GM12865 (cell line): ENCODE data around the gene MPST.

ENCODE experiments used
- DNase-seq: peaks from one replicate; pipeline ENCODE4 v3.0.0; 2010; ENCODE audit warnings: low read depth
- H3K4me3 ChIP-seq: 2 replicates; pipeline ENCODE4 v1.5.1; 2011; ENCODE audit warnings: mild to moderate bottlenecking, low read depth, low read length, control low read depth
- TF ChIP-seq, protein P1 (sequence below): IDR thresholded peaks from 2 replicates; pipeline ENCODE4 v1.5.1; 2011; ENCODE audit warnings: low read length, control low read depth, low read depth, inconsistent platforms; ENCODE audit not compliant: insufficient read depth; ENCODE audit errors: missing control alignments

Gene MPST

DNA sequence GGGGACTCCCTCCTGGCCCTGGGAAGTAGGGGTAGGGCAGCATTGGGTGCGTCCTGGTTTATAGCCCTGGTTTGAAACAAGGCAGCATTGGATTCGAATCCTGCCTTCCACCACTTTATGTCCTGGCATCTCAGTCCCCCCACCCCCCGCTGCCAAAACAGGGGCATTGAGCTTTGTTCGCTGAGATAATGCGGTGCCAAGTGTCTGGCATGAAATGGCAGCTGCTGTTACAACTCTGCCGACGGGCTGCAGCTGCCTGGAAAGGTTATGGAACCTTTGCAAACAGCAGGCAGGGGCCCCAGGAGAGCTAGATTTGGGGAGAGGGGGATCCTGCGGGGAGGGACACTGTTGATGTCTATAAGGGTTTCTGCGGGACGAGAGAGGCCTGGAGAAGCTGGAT is 2.2 kb upstream of the MPST start:
- TF ChIP-seq, protein P1, sequence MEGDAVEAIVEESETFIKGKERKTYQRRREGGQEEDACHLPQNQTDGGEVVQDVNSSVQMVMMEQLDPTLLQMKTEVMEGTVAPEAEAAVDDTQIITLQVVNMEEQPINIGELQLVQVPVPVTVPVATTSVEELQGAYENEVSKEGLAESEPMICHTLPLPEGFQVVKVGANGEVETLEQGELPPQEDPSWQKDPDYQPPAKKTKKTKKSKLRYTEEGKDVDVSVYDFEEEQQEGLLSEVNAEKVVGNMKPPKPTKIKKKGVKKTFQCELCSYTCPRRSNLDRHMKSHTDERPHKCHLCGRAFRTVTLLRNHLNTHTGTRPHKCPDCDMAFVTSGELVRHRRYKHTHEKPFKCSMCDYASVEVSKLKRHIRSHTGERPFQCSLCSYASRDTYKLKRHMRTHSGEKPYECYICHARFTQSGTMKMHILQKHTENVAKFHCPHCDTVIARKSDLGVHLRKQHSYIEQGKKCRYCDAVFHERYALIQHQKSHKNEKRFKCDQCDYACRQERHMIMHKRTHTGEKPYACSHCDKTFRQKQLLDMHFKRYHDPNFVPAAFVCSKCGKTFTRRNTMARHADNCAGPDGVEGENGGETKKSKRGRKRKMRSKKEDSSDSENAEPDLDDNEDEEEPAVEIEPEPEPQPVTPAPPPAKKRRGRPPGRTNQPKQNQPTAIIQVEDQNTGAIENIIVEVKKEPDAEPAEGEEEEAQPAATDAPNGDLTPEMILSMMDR: no peak
- no peak overlapping the region for H3K4me3 ChIP-seq
- DNase-seq: no peak

DNA sequence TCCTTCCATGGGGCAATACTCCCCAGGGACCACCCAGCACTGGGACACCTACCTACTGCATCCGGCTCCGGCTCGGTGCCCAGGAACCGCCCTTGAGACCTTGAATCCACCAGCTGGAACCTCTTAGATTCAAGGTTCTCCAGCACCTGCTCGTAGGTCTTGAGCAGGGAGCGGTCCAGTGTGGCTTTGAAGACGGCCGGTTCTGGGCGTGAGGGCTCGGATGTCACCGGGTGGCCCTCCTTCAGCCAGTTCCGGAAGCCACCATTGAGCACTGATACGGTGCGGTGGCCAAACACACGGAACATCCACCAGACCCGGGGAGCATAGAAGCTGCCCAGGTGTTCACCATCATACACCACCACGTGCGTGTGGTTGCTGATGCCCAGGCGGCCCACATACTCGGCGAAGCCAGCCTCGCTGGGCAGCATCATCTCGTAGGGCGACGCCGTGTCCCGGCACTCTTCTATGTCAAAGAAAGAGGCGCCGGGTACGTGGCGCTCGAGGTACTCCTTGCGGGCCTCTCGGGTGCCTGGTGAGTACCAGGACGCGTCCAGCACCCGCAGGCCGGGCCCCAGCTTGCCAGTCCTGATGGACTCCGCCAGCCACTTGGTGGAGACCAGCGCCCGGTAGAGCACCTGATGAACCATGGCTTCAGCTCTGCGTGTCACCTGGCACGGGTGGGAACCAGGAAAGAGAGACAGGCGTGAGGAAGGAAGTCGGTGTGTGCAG is 1.3 kb upstream of the MPST start:
- H3K4me3 ChIP-seq: 0 out of 2 replicates have a peak overlapping the region, but pooled peaks have one; percentile 51
- no peak for DNase-seq
- TF ChIP-seq, protein P1: no peak

DNA sequence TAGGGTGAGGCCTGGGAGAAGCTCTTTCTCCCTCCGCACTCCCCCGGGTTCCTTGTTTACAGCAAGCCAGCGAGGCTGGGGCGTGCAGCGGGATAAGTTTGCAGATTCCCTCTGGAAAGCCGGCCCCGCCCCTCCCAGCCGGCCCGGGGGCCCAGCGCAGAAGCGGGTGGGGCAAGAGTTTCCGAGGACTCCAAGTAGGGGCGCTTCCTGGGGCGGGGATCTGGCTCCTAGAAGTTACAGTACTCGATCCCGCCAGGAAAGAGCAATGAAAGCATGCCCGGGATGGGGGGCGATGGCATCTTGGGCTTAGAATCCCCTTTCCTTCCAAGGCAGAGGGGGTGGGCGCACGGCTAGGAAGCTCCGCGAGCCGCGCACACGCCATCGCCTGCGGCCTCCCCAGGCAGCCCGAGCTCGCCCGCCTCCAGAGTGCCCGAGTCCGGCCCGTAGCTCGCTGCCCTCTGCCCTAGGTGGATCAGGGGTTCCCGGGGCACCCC is 680 bp upstream of the MPST start:
- H3K4me3 ChIP-seq: peak overlapping the region; percentile 51
- TF ChIP-seq, protein P1: no peak
- no peak for DNase-seq

GRCh38 chr22:37020192-37020479 is 594 bp downstream of the MPST start:
- TF ChIP-seq, protein P1: no peak
- DNase-seq: peak; percentile 24

DNA sequence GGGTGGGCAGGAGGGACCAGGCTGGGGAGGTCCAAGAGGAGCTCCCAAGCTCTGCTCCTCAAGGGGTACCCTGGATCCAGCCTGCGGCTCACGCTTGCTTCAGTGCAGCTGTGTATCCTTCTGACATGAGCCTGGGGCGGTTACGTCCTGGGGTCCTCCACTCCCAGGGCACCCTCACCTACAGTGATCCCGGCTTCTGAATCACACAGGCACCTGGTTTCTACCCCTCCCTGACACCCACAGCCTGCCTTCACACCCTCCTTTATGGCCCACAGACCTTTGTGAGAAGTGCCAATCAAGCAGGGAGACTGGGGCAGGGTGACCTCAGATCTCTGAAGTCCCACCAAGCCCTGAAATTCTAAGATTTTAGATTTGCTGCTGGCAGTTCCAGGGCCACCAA is 1.5 kb downstream of the MPST start:
- no peak overlapping the region for H3K4me3 ChIP-seq
- TF ChIP-seq, protein P1: no peak

More at GRCh38 chr22:37020192-37020479, 594 bp downstream of the MPST start:
- H3K4me3 ChIP-seq: peak overlapping the region; percentile 63

DNA sequence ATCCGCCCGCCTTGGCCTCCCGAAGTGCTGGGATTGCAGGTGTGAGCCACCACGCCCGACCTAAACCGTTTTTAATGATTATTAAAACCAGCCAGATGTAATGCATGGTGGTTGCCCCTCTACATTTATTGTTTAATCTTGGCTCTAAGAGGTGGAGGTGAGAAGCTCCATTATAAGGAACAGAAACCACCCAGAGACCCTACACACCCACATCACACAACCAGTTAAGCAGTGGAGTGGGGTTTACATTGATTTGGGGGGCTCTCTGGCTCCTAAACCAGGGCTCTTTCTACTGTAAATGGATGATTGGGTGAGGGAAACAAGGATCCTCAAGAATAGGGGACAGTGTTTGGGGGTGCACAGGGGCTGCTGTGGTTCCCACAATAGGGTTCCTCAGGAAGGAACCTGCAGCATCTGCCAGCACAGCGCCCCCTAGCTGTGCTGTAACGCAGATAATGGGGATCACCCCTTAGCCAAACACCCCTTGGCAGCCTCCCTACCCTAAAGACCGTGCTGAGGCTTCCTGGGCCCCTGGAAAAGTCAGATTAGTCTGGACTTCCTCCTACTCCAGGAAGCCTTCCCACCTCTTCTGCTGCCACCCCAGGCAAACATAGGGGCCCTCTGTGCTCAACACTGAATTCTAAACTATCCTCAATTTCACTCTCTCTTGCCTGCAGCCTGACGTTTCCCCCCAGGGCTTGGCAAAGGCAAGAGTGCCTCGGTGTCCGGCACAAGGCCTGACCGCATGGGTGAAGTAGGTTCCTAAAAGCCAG is 2.4 kb downstream of the MPST start:
- TF ChIP-seq, protein P1: peak; percentile 90
- peak; percentile 78 for DNase-seq
- no peak overlapping the region for H3K4me3 ChIP-seq

More for the DNA sequence above, 1.5 kb downstream of the MPST start:
- DNase-seq: no peak
